Activated naive CD8-positive, alpha-beta T cell treated with anti-CD3 and anti-CD28 coated beads, Interleukin-2, amount 50 U/mL, for 24 hours (primary cell): Measurements from ENCODE around the gene AOPEP.

Source experiments
- ATAC-seq: fragments of 150-1000 bp; cut with Tn5 transposase; one replicate; pipeline ENCODE4 v1.10.0; 2021
- DNase-seq: peaks from one replicate; pipeline ENCODE4 v3.0.0; 2021
- H3K27ac Mint-ChIP-seq: one replicate; pipeline ENCODE4 v1.8.0; 2021; ENCODE audit warnings: mild to moderate bottlenecking, mixed read lengths
- H3K27me3 Mint-ChIP-seq: one replicate; pipeline ENCODE4 v1.8.0; 2021; ENCODE audit warnings: mixed read lengths
- H3K36me3 Mint-ChIP-seq: one replicate; pipeline ENCODE4 v1.8.0; 2021; ENCODE audit warnings: low read depth, mixed read lengths
- H3K4me1 Mint-ChIP-seq: one replicate; pipeline ENCODE4 v1.8.0; 2021; ENCODE audit warnings: mixed read lengths
- H3K4me3 Mint-ChIP-seq: one replicate; pipeline ENCODE4 v1.8.0; 2021; ENCODE audit warnings: mild to moderate bottlenecking, moderate library complexity, mixed read lengths
- H3K9me3 Mint-ChIP-seq: one replicate; pipeline ENCODE4 v1.8.0; 2021; ENCODE audit warnings: mixed read lengths

AOPEP gene

DNA sequence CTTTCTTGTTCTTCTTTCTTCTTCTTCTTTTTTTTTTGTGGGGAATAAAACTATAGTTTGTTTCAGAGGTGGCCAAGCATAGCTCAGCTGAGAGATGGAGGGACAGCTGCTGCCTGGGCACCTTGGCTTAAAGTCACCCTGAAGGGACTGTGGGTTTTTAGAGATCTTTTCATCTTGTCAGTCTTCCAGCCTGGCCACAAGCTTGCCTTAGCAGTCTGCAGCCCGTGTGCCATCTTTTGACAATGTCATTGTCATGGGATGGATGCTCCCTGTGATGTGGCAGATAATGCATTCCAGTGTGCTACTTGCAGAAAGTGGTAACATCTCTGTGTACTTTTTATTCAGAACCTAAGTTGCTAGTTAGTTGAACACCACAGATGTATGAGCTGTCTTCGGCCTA is 310.2 kb downstream of the AOPEP start:
- Mint-ChIP-seq H3K4me1 (no peaks in the 10 kb centered on the region), H3K27me3 (no peaks in the 10 kb centered on the region), H3K9me3 (no peaks in the 10 kb centered on the region), H3K27ac (no peak overlapping the region), H3K36me3 (no peaks in the 10 kb centered on the region), H3K4me3 (no peak overlapping the region)
- ATAC-seq (no peak), DNase-seq (no peak)

DNA sequence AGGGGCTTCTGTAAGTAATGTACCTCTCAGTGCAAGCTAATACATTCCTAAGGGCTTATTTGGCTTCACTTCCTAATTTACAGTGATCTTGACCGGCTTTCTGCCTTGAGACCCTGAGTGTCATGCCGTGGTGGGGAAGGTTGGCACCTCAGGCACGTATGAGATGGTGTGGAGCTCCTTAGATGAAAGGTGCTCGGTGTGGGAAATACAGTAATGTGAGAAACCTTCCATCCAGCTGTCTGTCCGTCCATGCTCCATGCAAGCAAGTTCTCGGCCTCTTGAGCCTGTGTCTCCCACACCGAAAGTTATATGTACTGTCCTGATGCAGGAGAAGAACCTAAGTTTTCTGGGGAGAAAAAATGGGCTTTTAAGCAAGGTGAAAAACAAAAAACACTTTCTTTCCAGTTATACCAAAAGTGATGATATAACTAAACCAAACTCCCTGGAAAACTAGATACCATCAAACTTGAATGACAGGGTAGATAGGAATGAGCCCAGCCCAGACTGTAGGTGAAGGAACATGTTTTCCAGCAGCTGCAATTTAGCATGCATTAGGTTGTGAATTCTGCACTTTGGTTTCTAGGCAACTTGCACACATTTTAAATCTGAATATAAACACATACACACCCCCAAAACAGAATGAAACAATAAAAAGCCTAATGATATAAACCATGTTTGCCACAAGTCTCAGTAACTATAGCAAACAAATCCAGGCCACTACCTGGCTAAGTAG is 311.5 kb downstream of the AOPEP start:
- Mint-ChIP-seq H3K9me3 (no peaks in the 10 kb centered on the region), H3K4me1 (no peaks in the 10 kb centered on the region), H3K4me3 (no peak overlapping the region), H3K27me3 (no peaks in the 10 kb centered on the region), H3K27ac (no peak overlapping the region), H3K36me3 (no peaks in the 10 kb centered on the region)
- ATAC-seq (no peak), DNase-seq (no peak)

DNA sequence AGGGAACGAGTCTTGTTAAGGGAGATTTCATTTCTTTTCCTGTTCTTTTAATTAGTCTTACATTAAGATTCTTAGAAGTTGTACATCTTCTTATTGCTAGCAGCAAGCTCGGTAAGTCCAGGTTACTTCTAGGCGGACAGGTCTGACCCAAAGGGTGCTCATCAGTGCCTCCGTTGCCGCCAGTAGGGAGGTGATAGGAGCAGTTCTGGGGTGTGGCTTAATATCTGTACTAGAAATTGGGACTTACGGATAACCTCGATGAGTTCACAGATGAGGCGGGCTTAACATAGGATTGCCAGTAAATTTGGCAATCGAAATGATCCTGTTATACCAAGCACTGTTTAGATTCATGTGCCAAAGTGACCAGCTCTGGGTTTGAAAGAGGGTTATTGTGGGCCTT is 312.2 kb downstream of the AOPEP start:
- Mint-ChIP-seq H3K27me3 (no peaks in the 10 kb centered on the region), H3K4me3 (no peak overlapping the region), H3K36me3 (no peaks in the 10 kb centered on the region), H3K9me3 (no peaks in the 10 kb centered on the region), H3K4me1 (no peaks in the 10 kb centered on the region), H3K27ac (no peak overlapping the region)
- DNase-seq (no peak), ATAC-seq (no peak)

DNA sequence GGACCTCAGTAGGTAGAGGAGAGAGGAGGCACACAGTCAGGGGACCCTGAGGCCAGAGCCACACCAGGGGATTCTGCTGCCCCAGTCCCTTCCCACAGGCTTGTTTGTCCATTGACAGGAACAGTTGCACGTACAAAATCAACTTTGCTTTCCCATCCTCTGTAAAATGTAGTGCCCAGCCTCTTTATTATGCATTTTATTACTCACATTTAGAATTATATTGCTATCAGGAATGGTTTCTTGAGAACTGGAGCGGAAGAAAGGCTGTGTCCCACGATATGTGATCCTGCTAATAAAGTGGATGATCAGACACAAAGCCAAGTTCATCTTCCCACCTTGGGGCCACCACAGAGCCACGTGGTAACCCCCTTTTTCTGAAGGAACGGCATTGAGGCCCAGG is 313.6 kb downstream of the AOPEP start:
- H3K36me3 Mint-ChIP-seq = no peaks in the 10 kb centered on the region
- no peak overlapping the region for H3K4me3 Mint-ChIP-seq
- no peaks in the 10 kb centered on the region for H3K9me3 Mint-ChIP-seq
- ATAC-seq = no peak
- DNase-seq = no peak
- no peak overlapping the region for H3K27ac Mint-ChIP-seq
- no peaks in the 10 kb centered on the region for H3K27me3 Mint-ChIP-seq
- no peaks in the 10 kb centered on the region for H3K4me1 Mint-ChIP-seq

DNA sequence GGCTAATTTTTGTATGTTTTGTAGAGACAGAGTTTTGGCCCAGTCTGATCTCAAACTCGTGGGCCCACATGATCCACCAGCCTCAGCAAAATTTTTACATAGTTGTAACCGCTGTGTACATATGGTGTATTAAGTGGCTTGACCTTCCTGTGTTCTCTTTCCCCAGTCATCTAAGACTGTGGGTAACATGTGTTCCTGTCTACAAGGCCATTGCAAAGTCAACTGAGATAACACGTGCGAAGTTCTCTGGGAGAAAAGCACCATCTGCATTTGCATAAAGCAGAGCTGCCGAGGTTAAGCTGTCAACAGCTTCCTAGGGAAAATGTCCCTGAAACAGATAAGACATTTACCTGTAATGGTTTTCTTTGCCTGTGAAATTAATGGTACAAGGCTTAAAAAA is 317.3 kb downstream of the AOPEP start:
- DNase-seq = no peak
- peaks cover 5% of the 10 kb centered on the region for H3K4me1 Mint-ChIP-seq
- no peaks in the 10 kb centered on the region for H3K36me3 Mint-ChIP-seq
- H3K4me3 Mint-ChIP-seq = no peak overlapping the region
- no peak for ATAC-seq
- H3K9me3 Mint-ChIP-seq = no peaks in the 10 kb centered on the region
- peaks cover 13% of the 10 kb centered on the region for H3K27me3 Mint-ChIP-seq
- H3K27ac Mint-ChIP-seq = no peak overlapping the region

DNA sequence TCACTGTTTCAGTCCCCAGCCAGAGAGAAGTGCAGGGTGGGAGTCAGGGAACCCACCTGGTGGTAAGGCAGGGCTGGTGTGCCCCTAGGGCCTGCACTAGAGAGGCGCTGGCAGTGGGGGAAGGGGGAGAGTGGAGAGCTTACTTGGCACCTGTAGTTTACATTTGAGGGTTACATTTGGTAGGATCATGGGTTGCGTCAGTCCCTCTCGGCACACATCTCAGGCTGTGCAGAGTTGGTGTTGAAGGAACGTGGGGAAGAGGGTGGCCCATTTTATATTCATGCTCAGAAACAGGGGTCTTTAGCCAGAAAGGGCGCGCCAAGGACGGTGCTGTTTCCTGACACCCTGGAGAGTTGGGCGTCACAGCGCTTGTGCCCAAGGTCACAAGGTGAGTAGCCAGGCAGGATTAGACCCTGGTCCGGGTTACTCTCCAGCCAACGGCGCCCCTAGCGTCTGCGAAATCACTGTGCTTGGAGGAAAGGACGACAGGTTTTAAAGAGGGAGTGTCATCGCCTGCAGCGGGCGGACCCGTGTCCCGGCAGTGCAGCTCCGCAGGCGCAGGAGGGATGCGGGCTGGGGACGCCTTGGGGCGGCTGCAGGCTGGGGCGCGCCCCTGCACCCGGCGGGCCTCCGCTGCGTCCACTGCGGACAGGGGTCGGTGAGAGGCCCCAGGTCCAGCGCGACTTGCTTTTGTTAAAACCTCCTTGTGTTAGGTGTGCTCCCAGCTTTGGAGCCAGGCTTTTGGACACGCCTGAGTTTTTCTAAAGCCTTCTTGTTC is 318.4 kb downstream of the AOPEP start:
- no peak overlapping the region for H3K27ac Mint-ChIP-seq
- H3K4me1 Mint-ChIP-seq = peaks cover 9% of the 10 kb centered on the region
- peaks cover 23% of the 10 kb centered on the region for H3K27me3 Mint-ChIP-seq
- no peak overlapping the region for H3K4me3 Mint-ChIP-seq
- no peaks in the 10 kb centered on the region for H3K9me3 Mint-ChIP-seq
- no peak for ATAC-seq
- H3K36me3 Mint-ChIP-seq = no peaks in the 10 kb centered on the region
- DNase-seq = no peak

DNA sequence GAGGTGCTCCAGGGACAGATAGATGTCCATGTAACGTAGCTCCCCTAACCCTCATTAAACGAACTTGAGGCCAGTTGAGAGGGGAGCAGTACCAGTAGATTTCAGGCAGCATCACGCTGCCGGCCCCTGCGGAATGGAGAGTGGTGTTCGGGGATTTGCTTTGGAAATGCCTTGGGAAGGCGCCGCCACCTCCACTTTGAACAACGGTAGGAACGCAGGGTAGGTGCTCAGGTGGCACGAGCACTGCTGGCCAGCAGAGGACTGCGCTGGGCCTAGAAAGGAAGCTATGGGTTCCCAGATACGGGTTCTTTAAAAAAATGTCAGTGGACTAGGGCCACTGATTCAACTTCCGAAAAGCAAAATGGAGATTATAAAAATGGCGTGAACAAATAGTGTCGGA is 319.3 kb downstream of the AOPEP start:
- Mint-ChIP-seq H3K4me1 (peaks cover 9% of the 10 kb centered on the region), H3K27ac (no peak overlapping the region), H3K36me3 (no peaks in the 10 kb centered on the region)

DNA sequence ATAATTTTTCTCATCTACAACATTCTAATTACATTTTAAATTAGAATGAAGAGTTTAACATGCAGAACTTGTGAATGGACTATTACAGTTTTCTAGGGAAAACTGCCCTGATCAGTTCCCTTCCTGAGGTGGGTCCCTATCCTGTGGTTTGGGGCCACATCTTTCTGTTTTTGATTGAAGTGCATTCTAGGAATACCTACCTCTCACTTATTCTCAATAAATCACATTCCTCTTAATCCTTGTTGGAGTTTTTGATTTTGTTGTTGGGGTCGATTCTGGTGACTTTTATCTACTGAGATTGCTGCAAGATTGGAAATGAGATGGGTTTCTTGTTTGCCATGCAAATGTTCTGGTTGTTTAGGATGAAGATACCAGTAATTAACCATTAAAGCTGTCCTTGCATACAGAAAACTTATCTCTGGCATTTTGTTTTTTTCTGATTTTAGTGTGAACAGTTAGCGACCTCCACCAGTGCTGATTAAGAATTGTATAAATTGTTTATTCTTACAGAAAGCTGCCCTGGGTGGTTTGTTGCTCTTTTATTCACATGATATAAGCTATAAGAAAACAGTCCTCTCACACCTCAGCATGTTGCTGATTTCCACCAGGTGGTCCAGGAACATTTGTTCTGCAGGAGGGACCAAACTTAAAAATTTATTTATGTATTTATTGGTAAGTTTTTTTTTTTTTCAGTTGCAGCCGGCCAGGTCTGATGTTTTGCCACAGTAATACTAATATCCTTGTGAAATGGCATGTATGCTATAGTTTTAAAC is 321.1 kb downstream of the AOPEP start:
- Mint-ChIP-seq H3K36me3 (no peaks in the 10 kb centered on the region), H3K9me3 (no peaks in the 10 kb centered on the region), H3K4me1 (peaks cover 9% of the 10 kb centered on the region), H3K4me3 (peak overlapping the region; percentile 56), H3K27me3 (peaks cover 32% of the 10 kb centered on the region), H3K27ac (no peak overlapping the region)
- no peak for DNase-seq
- ATAC-seq = no peak

More for the DNA sequence above, 319.3 kb downstream of the AOPEP start:
- ATAC-seq = no peak
- H3K9me3 Mint-ChIP-seq = no peaks in the 10 kb centered on the region
- H3K27me3 Mint-ChIP-seq = peaks cover 30% of the 10 kb centered on the region
- DNase-seq = no peak
- H3K4me3 Mint-ChIP-seq = no peak overlapping the region

DNA sequence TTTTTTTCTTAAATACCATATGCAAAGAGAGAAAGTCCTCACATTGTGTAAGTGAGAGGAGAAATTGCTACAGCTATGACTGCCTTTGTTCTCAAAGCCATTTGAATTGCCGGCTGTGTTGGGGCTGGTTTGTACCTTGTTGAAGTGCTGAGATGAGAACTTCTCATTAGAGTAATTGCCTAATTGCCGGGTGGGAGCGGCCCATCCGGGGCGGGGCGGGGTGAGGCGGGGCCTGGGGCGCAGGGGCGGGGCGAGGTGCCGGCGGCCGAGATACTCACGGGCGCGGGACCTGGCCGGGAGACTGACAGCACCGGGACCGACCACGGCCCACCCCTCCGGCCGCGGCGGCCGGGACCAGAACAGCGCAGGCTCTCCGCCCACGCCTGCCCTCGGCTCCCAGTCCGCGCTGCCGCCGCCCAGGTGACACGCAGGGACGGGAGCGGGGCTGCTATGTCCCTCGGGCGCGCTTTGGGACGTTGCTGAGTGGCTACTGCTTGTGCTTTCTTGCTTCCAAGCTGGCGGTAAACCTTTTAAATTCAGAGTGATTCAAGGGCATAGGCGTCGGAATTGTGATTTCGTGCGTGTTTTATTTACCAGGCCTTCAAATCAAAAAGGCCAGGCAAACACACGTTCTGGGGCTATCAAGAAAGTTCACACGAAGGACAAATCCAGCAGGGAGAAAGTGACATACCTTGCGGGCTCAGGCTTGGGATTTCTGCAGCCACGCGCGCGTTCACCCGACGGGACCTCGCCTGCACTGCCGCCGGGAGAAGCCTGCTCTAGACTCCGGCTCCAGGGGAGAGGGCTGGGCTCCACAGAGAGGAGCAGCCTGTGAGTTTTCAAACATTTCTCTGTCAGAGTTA is 322.0 kb downstream of the AOPEP start:
- peak; percentile 54 for DNase-seq
- H3K4me1 Mint-ChIP-seq = peaks cover 9% of the 10 kb centered on the region

DNA sequence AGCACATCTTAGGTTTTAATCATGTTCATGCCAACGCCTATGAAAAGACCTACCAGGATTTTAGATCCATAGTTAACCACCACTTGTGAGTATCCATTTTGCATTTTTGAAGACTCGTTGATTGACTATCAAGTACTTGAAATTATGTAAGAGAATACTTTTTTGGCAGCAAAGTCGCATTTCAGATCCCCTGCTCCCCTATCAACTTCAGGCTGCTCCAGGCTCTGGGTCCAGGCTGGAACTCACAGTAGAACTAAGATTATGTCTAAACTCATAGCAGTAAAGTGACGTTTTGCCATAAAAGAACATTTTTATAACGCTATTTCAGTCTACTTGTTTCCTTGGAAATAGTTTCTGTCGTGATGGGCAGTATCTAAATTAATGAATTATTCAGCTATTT is 323.3 kb downstream of the AOPEP start:
- Mint-ChIP-seq H3K9me3 (no peaks in the 10 kb centered on the region), H3K4me3 (no peak overlapping the region), H3K27ac (no peak overlapping the region), H3K4me1 (peaks cover 9% of the 10 kb centered on the region), H3K36me3 (no peaks in the 10 kb centered on the region), H3K27me3 (peaks cover 32% of the 10 kb centered on the region)
- DNase-seq (no peak), ATAC-seq (no peak)

More for the DNA sequence above, 322.0 kb downstream of the AOPEP start:
- peaks cover 32% of the 10 kb centered on the region for H3K27me3 Mint-ChIP-seq
- ATAC-seq = peak; percentile 87
- H3K36me3 Mint-ChIP-seq = no peaks in the 10 kb centered on the region
- H3K9me3 Mint-ChIP-seq = no peaks in the 10 kb centered on the region
- H3K4me3 Mint-ChIP-seq = peak overlapping the region; percentile 75
- H3K27ac Mint-ChIP-seq = no peak overlapping the region

DNA sequence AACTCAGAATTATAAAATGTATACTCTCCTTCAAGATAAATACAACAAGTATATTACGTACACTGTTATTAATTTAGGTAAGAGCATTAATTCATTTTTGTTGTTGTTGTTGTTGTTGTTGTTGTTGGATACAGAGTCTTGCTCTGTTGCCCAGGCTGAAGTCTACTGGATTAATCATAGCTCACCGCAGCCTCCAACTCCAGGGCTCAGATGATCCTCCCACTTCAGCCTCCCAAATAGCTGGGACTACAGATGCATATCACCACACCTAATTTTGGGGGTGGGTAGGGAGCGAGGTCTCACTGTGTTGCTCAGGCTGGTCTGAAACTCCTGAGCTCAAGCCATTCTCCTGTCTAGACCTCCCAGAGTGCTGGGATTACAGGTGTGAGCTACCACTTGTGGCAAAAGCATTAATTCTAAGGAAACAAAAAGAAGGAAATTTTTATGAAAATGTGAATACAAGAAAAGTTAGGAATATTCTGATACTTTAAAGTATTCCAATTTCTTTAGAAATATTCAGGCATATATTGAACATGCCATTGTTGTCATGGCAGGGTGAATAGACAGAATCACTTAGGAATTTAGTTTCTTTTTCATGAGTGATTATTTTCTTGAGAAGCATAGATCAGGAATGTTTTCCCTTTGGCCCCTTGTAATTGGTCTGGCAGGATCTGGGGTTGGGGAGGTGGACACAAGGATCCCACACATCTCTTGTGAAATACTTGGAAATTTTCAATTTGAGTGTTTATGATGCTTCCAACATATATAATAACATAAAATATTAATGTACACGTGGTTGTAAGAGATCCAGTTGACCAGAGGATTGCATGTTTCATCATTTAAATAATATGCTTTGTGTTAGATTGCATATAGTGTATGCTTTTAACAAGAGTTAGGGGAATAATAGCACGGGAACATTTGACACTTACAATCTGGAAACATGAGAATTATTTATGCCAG is 327.4 kb downstream of the AOPEP start:
- H3K9me3 Mint-ChIP-seq = no peaks in the 10 kb centered on the region
- peaks cover 17% of the 10 kb centered on the region for H3K27me3 Mint-ChIP-seq
- H3K36me3 Mint-ChIP-seq = no peaks in the 10 kb centered on the region
- H3K4me3 Mint-ChIP-seq = no peak overlapping the region
- H3K27ac Mint-ChIP-seq = no peak overlapping the region
- H3K4me1 Mint-ChIP-seq = peaks cover 3% of the 10 kb centered on the region
- no peak for ATAC-seq
- DNase-seq = no peak

DNA sequence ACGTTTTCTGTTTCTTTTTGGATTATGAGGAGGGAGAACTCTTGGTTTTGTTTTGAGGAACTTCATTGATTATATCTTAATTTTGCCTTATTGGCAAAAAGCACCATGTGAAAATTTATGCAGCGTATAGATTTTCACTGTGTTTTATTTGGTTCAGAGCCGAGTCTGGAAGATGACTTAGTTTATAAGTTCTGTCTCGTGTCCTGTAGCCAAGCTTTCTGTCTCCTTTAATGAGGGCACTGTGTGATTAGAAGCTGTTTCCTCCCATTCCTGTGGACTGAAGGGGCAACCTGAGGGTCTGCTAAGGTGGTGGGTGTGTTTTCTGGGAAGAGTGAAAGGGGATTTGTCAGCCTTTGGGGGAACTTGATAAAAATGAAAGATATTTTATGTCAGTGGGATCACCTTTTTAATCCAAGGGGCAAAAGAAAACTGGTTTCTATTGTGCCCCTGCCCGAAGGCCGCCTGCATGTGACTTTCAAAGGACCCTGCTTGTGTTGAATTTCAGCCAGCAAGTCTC is 328.9 kb downstream of the AOPEP start:
- Mint-ChIP-seq H3K4me3 (no peak overlapping the region), H3K4me1 (no peaks in the 10 kb centered on the region), H3K36me3 (no peaks in the 10 kb centered on the region), H3K27me3 (peaks cover 4% of the 10 kb centered on the region), H3K9me3 (no peaks in the 10 kb centered on the region), H3K27ac (no peak overlapping the region)
- DNase-seq (no peak), ATAC-seq (no peak)

DNA sequence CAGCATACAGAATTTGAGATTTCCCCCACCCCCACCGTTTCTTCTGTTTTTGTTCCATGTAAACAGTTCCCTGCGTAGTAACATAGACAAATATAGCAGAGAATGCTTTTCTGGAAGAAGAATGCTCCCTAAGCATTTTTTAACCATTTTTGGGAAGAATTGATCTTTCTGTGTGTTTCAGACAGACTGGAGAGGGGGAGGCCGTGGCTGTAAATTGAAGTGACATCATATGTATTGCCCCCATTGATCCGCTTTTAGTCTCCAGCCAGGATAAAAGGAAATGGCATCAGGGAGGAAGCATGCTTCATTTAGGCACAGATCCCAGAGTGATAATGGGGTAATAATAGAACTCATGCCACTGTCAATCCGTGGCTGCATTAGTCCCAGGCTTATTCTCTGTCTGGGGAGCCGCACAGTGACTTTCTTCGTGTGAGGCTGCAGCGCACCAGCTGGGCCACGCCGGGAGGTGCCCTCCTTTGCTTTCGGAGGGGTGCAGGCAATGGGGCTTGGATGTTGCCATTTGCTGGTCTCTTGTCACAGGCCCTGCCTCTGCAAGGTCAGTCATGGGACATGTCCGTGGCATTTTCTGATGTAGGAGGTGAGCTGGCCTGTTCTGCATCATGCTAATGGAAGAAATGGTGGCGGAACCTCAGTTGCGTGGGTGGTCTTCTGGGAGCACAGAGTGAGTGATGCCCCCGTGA is 329.5 kb downstream of the AOPEP start:
- ATAC-seq (no peak), DNase-seq (no peak)
- H3K9me3 Mint-ChIP-seq = no peaks in the 10 kb centered on the region
- no peaks in the 10 kb centered on the region for H3K4me1 Mint-ChIP-seq
- H3K27me3 Mint-ChIP-seq = no peaks in the 10 kb centered on the region
- no peaks in the 10 kb centered on the region for H3K36me3 Mint-ChIP-seq
- no peak overlapping the region for H3K27ac Mint-ChIP-seq
- no peak overlapping the region for H3K4me3 Mint-ChIP-seq
